HuH-7.5 (cell line): ENCODE data around the gene PSENEN.

Source experiments
- DNase-seq: peaks from one replicate; pipeline ENCODE4 v3.0.0; 2011; ENCODE audit warnings: low spot score

PSENEN gene

GRCh38 chr19:35773020-35773806, 27.8 kb downstream of the PSENEN start:
- no peak for DNase-seq

DNA sequence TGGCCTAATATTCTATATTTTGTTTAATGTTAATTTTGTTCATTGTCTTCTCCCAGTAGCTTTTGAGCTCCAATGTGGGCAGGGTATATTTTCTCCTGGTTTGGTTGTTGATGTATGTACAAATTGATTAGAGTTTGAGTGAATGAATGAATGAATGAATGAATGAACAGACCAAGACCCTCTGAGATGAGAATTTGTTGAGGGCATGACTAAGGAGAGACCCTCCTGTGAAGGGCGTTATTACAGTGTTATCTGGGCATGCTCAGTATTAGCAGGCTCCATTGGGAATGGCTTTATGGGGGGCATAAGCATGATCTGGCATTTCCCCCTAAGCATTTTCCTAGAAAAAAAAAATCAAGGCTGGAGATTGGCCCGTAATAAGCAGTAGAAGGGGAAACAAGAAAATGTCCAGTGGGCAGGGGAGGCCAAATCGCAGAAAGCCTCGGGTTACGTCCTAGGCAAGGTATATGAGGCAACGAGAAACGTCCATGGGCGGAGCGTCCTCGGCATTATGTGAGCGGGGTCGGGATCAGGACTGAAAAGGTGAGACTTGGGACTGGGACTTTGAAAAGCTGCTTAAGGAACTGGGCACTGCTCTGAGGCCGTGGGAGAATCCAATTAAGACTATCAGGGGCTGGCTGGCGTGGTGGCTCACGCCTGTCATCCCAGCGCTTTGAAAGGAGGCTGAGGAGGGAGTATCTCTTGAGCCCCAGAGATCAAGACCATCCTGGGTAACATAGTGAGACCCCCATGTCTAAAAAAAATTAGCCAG, 29.0 kb downstream of the PSENEN start:
- DNase-seq: no peak

DNA sequence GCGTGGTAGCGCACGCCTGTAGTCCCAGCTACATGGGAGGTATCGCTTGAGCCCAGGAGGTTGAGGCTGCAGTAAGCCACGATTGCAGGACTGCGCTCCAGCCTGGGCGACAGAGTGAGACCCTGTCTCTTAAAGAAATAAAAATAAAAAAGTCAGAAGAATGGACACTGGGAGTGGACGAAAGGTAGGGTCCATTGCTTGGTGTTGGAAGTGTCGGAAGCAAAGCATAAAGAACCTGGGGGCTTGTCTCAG, 29.5 kb downstream of the PSENEN start:
- no peak for DNase-seq

DNA sequence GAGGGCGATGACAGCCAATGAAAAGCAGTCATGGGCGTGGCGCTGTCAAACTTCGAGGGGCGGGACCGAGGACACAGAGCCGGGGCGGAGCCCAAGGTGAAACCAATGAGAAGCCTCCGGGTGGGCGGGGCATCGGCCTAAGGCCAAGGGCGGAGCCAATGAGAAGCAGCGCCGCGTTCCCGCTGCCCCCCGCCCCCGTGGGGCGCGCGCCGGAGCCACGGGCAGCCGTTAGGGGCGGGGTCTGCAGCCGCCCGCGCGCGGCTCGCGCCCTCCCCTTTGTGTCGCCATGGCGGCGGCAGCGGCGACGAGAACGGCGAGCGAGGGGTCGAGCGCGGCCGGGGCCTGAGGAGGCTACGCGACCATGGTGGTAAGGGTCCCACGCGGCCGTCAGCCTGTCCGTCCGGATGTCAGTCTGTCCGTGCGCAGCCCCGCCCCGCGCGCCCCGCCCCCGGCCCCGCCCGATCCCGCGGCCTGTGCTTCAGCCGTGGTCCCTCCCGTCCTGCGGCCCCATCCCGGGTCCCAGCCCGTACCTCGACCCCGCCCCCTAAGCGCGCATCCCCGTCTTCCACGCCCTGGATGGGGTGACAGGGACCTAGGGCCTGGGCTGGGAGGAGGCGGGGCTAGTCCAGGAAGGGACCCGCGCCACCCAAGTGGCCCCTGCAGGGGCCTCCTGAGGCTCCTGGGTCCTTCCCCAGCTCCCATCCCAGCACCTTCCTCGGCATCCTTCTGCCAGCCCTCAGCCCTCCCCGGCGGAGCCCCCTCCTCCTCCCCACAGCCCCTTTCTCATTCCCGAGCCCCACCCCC, 30.0 kb downstream of the PSENEN start, which contains the start of gene ARHGAP33:
TSS of gene ARHGAP33 (plus strand) at position 267 of the 804 bp plus-strand sequence. CDS start at position 362, 95 bp downstream.
- DNase-seq: peak; percentile 98

DNA sequence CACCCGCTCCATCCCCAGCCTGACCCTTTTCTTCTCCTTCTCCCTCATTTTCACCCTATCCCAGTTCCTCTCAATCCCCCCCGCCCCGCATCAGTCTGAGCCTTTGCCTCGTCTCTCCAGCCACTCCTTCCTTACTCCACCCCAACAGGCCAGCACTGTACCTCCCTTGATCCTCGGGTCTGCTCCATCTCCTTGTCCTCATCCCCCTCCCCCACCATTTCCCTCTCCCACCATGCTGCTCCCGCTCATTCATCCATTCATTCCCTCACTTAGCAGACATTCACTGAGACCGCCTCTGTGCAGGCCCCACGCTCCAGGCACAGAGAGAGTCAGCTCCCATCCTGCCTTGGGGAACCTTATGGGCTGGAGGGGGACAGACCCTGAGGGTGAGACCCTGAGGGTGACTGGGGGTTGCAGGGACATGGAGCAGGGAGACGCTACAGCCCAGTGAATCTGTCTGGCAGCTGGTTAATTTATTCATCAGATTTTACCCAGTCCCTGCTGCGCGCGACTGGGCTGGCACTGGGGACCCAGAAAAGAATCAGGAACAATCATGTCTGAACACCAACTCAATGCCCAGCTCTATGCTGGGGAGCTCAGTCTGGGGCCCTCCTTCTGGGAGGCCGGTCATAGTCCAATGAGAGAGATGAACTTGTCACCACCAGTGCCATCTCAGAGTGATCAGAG, 30.8 kb downstream of the PSENEN start:
- DNase-seq: no peak

GRCh38 chr19:35777086-35777841, 31.8 kb downstream of the PSENEN start:
- no peak for DNase-seq

GRCh38 chr19:35777961-35778360, 32.5 kb downstream of the PSENEN start:
- no peak for DNase-seq

DNA sequence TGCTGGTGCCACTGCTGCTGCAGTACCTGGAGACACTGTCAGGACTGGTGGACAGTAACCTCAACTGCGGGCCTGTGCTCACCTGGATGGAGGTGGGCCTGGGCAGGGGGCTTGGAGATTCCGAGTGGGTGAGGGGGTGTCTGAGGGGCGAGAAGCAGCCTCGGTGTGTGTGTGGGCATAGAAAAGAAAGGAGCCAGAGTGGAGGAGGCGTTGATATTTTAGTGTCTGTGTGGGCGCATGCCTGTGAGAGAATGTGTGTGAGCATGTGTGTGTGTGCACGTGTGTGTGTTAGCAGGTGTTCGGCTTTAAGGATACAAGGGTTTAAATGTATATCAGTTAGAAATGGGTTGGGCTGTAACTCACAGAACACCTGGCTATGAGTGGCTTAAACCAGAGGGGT, 33.6 kb downstream of the PSENEN start:
- no peak for DNase-seq

- DNase-seq: no peak
Measured at GRCh38 chr19:35780058-35780457, 34.6 kb downstream of the PSENEN start.

- no peak for DNase-seq
Measured at GRCh38 chr19:35780717-35781116, 35.3 kb downstream of the PSENEN start.

GRCh38 chr19:35781650-35782049, 36.2 kb downstream of the PSENEN start:
- no peak for DNase-seq

GRCh38 chr19:35782589-35782988, 37.1 kb downstream of the PSENEN start:
- no peak for DNase-seq

DNA sequence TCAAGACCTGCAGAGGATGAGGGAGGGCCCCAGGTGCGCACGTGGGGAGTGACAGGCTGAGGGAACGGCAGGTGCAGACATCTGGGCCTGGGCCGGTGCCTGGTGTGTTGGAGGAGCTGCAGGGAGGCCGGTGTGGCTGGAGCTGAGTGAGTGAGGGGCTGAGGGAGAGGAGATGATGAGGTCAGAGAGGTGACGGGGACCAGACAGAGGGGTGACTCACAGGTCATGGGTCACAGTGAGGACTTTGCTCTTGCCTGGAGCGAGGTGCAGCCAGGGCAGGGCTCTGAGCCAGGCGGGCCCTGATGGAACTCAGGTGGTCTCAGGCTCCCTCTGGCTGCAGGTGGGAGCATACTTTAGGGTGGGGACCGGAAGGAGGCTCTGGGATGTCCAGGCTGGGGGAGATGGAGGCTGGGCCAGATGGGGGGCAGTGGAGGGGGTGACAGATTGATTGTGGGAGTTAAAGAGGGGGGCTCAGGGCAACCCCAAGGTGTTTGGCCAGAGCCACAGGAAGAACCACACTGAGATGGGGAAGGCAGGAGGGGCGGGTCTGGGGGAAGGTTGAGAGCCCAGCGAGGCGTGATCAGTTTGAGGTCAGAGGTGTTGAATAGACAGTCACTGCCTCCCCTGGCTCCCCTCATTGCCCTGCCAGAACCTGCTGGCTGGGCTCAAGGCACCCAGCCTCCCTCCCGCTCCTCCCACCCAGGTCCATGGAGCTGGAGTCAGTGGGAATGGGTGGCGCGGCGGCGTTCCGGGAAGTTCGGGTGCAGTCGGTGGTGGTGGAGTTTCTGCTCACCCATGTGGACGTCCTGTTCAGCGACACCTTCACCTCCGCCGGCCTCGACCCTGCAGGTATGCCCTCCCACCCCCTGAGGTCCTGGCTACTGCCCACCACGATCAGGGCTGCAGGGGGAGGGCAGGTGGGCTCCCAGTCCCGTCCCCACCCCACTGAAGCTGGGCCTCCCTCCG, 38.3 kb downstream of the PSENEN start:
- DNase-seq: no peak

DNA sequence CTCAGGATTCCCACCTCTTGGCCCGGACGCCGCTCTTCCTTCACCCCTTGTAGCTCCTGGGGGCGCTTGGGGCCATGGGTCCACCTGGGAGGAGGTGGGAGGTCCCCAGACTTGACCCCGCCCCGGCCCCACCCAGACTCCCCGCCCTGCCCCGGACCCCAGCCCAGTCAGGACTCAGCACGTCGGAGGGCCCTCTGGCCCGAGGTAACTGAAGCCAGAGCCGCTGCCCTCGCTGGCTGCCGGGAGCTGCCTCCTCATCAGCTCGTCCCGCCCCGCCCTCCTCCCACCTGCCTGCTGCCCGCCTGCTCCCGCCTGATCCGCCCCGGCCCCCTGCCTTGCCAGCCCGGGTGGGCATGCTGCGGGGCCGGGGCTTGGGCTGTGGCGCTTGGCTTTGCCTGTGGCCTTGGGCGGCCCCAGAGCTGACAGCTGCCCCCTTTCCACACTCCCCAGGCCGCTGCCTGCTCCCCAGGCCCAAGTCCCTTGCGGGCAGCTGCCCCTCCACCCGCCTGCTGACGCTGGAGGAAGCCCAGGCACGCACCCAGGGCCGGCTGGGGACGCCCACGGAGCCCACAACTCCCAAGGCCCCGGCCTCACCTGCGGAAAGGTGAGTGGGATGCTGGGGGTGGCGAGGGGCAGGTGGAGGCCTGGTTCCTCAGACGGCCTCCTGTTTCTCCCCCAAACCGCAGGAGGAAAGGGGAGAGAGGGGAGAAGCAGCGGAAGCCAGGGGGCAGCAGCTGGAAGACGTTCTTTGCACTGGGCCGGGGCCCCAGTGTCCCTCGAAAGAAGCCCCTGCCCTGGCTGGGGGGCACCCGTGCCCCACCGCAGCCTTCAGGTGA, 39.3 kb downstream of the PSENEN start:
- DNase-seq: no peak

- no peak for DNase-seq
Measured at GRCh38 chr19:35785339-35785627, 39.8 kb downstream of the PSENEN start.

DNA sequence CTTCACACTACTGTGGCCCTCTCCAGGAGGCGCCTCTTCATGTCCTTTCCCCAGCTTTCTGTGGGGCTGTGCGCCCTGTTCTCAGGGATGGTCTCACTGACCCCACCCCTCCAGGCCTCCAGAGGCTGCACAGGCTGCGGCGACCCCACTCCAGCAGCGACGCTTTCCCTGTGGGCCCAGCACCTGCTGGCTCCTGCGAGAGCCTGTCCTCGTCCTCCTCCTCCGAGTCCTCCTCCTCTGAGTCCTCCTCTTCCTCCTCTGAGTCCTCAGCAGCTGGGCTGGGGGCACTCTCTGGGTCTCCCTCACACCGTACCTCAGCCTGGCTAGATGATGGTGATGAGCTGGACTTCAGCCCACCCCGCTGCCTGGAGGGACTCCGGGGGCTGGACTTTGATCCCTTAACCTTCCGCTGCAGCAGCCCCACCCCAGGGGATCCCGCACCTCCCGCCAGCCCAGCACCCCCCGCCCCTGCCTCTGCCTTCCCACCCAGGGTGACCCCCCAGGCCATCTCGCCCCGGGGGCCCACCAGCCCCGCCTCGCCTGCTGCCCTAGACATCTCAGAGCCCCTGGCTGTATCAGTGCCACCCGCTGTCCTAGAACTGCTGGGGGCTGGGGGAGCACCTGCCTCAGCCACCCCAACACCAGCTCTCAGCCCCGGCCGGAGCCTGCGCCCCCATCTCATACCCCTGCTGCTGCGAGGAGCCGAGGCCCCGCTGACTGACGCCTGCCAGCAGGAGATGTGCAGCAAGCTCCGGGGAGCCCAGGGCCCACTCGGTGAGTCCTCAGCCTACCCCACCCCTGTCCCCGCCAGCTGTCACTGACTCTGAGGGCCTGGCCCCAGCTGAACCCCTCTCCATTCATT, 41.1 kb downstream of the PSENEN start:
- DNase-seq: peak; percentile 75

DNA sequence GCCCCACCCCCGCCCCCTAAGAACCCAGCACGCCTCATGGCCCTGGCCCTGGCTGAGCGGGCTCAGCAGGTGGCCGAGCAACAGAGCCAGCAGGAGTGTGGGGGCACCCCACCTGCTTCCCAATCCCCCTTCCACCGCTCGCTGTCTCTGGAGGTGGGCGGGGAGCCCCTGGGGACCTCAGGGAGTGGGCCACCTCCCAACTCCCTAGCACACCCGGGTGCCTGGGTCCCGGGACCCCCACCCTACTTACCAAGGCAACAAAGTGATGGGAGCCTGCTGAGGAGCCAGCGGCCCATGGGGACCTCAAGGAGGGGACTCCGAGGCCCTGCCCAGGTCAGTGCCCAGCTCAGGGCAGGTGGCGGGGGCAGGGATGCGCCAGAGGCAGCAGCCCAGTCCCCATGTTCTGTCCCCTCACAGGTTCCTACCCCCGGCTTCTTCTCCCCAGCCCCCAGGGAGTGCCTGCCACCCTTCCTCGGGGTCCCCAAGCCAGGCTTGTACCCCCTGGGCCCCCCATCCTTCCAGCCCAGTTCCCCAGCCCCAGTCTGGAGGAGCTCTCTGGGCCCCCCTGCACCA, 41.9 kb downstream of the PSENEN start:
- no peak for DNase-seq
